BLaER1 treated with 17β-estradiol and CSF1 and Interleukin-3, amounts not matched to agents 10 nM and 100 nM (cell line): Measurements from ENCODE around the gene S100A8.
A peak's percentile ranks its signal among the peaks of the same experiment; 100 is the strongest.

ENCODE experiments used
- H3K27ac ChIP-seq, 11 experiments: shearing (Covaris generic); formaldehyde crosslinking; 2 replicates each; pipeline ENCODE4 v1.8.1; 2022
- H3K27me3 ChIP-seq, 11 experiments: shearing (Covaris generic); formaldehyde crosslinking; 2 replicates each; pipeline ENCODE4 v1.8.1; 2022
- H3K36me3 ChIP-seq, 11 experiments: shearing (Covaris generic); formaldehyde crosslinking; 2 replicates each; pipeline ENCODE4 v1.8.1; 2022
- H3K4me1 ChIP-seq, 10 experiments: shearing (Covaris generic); formaldehyde crosslinking; 2 replicates each; pipeline ENCODE4 v1.8.1; 2022
- H3K4me2 ChIP-seq, 11 experiments: shearing (Covaris generic); formaldehyde crosslinking; 2 replicates each; pipeline ENCODE4 v1.8.1; 2022
- H3K4me3 ChIP-seq, 10 experiments: shearing (Covaris generic); formaldehyde crosslinking; 2 replicates each; pipeline ENCODE4 v1.8.1; 2022
- H3K9ac ChIP-seq, 11 experiments: shearing (Covaris generic); formaldehyde crosslinking; 2 replicates each; pipeline ENCODE4 v1.8.1; 2022
- H3K9me3 ChIP-seq, 11 experiments: shearing (Covaris generic); formaldehyde crosslinking; replicated peaks in 1 of 11; 2 replicates each; pipeline ENCODE4 v1.8.1; 2022
- H4K20me1 ChIP-seq, 11 experiments: shearing (Covaris generic); formaldehyde crosslinking; 2 replicates each; pipeline ENCODE4 v1.8.1; 2022
- Cebpa-rat ChIP-seq, 11 experiments: shearing (Covaris generic); IDR thresholded peaks; 2 replicates each; pipeline ENCODE4 v1.8.1; 2022

S100A8 gene

DNA sequence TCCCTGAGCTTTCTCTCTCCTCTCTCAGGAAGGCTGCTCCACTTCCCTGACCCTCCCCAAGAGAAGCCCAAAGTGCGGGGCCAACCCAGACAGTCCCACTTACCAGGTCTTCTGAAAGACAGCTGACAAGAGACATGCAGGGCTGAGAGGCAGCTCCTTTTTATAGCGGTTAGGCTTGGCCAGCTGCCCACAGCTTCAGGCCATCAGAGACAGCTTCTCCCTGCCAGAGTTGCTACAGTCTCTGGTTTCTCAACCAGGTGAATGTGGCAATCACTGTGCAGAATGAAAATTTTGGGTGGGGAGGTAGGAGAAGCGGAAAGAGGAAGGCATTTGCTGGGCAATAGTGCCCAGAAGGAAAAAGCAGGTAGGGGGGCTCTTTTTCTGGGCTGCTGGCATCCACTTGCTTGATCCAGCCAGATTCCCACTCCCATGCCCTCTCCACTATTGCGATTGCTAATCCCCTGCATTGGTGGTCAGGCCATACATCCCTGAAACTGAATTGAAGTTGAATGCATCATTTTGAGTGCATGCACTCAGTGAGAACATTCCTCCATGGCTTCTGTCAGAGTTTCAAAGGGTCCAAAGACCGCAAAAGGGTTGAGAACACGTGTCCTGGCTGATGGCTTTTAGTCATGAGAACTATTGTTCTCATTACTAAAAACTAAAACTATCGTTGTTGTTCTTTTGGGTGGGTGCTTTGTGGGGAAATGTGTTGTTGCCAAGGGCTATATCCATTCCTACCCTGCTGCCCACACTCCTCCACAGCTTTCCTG, at the start of gene S100A8:
TSS of gene S100A8 (minus strand) at position 136 of the 773 bp plus-strand sequence. CDS start 538 bp downstream, outside the sequence.
- H3K4me2 ChIP-seq, result peak within 1 kb of the TSS in 9 of 11 experiments; percentile 26 to 95 (median 85); a peak in 18 of 22 replicates
- H3K27ac ChIP-seq, result peak within 1 kb of the TSS in 9 of 11 experiments; percentile 53 to 99 (median 97); a peak in 18 of 22 replicates
- peak within 1 kb of the TSS in 8 of 11 experiments; percentile 50 to 78 (median 70); a peak in 13 of 22 replicates for H3K9ac ChIP-seq
- H3K27me3 ChIP-seq, result no peaks in the 10 kb centered on the region
- no peaks in the 10 kb centered on the region for H4K20me1 ChIP-seq
- peaks cover 29 to 100% (median 86%) of the 10 kb centered on the region in 10 experiments for H3K4me1 ChIP-seq
- peak in 3 of 11 experiments; percentile 38 to 56 (median 43); a peak in 4 of 22 replicates for TF ChIP-seq Cebpa-rat (IDR thresholded peaks at IDR 0.05)
- H3K36me3 ChIP-seq, result no peaks in the 10 kb centered on the region; a peak in 1 of 22 replicates
- no peaks in the 10 kb centered on the region for H3K9me3 ChIP-seq
- H3K4me3 ChIP-seq, result peak within 1 kb of the TSS in 6 of 10 experiments; percentile 11 to 66 (median 46); a peak in 12 of 20 replicates

- H3K4me1 ChIP-seq, result peaks cover 9 to 24% (median 12%) of the 10 kb centered on the region in 10 experiments
These were observed 48.4 kb upstream of the S100A8 start for GRCh38 chr1:153439273-153439672.

DNA sequence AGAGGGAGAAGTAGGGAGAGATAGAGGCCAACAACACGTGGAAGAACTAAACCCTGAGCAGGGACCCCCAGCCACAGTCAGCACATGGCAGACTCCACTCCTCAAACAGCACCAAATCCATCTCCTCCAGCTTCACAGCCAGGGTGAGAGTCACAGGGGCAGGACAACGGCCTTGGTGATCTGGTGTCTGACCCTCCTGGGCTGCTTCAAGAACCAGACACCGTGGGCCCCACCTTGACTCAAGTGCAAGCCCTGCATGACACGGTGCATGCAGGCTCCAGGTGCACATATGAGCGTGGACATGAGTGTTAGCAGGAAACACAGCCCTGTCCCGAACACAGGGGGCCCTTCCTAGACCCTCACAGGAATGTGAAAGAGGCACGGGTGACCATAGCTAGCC, 47.7 kb upstream of the S100A8 start:
- no peak for TF ChIP-seq Cebpa-rat (IDR thresholded peaks at IDR 0.05)
- Histone ChIP-seq H3K9me3 (peaks cover 0 to 7% (median 6%) of the 10 kb centered on the region in 11 experiments; a peak in 12 of 22 replicates), H3K27me3 (no peaks in the 10 kb centered on the region)

More at GRCh38 chr1:153439273-153439672, 48.4 kb upstream of the S100A8 start:
- Histone ChIP-seq H3K27ac (no peak overlapping the region), H3K36me3 (no peaks in the 10 kb centered on the region), H3K9ac (no peak overlapping the region), H3K4me2 (no peak overlapping the region), H4K20me1 (no peaks in the 10 kb centered on the region), H3K27me3 (no peaks in the 10 kb centered on the region), H3K4me3 (no peak overlapping the region), H3K9me3 (peaks cover 0 to 8% (median 6%) of the 10 kb centered on the region in 11 experiments; a peak in 12 of 22 replicates)
- TF ChIP-seq Cebpa-rat (IDR thresholded peaks at IDR 0.05), result no peak

DNA sequence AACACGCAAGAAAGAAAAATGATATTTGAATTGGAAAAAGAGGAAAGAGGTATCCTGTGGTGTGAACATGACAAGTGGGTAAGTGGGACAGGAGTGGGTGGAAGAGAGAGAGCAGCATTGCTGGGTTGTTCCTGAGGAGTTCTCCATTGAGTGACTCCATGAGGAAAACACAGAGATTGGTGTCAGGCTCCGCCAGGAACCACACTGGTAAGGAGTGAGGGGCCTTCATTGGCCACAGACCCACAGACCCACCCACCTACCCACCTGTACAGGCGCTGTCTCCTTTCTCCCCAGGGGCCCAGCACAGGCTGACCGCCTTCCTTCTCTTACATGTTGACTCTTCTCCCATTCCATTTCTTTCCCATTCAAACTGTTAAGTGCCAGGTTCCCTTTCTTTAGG, 46.4 kb upstream of the S100A8 start:
- Histone ChIP-seq H3K27me3 (no peaks in the 10 kb centered on the region), H3K4me3 (no peak overlapping the region), H3K27ac (no peak overlapping the region), H3K9me3 (no peaks in the 10 kb centered on the region), H3K9ac (no peak overlapping the region), H4K20me1 (no peaks in the 10 kb centered on the region), H3K36me3 (no peaks in the 10 kb centered on the region), H3K4me2 (peak overlapping the region in 9 of 11 experiments; percentile 35 to 73 (median 48); a peak in 13 of 22 replicates), H3K4me1 (peaks cover 9 to 24% (median 12%) of the 10 kb centered on the region in 10 experiments)
- TF ChIP-seq Cebpa-rat (IDR thresholded peaks at IDR 0.05), result no peak

More for the DNA sequence above, 47.7 kb upstream of the S100A8 start:
- no peak overlapping the region for H3K4me2 ChIP-seq
- no peaks in the 10 kb centered on the region for H4K20me1 ChIP-seq
- no peak overlapping the region for H3K4me3 ChIP-seq
- no peak overlapping the region for H3K9ac ChIP-seq
- H3K27ac ChIP-seq, result no peak overlapping the region
- H3K4me1 ChIP-seq, result peaks cover 9 to 24% (median 12%) of the 10 kb centered on the region in 10 experiments
- H3K36me3 ChIP-seq, result no peaks in the 10 kb centered on the region

DNA sequence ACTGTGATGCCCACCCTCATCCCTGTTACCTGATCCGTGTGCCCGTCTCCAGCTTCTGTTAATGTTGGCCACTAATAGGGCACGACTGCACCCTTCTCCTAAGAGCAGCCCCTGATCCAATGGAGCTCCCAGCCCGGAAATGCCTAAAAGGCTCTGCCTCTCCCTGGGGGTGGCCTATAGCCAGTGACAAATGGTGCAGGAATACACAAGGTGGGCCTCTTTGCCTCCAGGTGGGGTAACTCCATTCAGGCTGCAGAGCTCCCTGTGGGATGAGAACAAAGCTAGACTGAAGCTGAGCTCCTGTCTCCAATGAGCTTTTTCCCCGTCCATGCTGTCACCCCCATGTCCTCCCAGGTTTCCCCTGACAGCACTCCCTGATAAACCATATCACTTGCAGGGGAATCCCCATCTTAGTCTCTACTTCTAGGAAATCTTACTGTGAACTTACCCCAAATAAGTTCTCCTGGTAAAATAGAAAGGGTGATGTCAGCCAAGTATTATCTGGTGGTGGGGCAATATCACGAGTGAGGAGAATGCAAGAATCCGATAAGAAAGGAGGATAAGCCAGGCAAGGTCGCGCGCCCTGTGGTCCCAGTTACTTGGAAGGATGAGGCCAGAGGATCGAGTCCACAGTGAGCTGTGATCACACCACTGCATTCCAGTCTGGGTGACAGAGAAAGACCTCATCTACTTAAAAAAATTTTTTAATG, 44.0 kb upstream of the S100A8 start:
- TF ChIP-seq Cebpa-rat (IDR thresholded peaks at IDR 0.05), result no peak
- H3K36me3 ChIP-seq, result no peaks in the 10 kb centered on the region
- H3K27ac ChIP-seq, result no peak overlapping the region
- peaks cover 6 to 15% (median 10%) of the 10 kb centered on the region in 10 experiments for H3K4me1 ChIP-seq
- no peak overlapping the region for H3K4me3 ChIP-seq
- H3K9ac ChIP-seq, result no peak overlapping the region
- H4K20me1 ChIP-seq, result no peaks in the 10 kb centered on the region
- H3K9me3 ChIP-seq, result no peaks in the 10 kb centered on the region
- no peaks in the 10 kb centered on the region for H3K27me3 ChIP-seq
- H3K4me2 ChIP-seq, result no peak overlapping the region

DNA sequence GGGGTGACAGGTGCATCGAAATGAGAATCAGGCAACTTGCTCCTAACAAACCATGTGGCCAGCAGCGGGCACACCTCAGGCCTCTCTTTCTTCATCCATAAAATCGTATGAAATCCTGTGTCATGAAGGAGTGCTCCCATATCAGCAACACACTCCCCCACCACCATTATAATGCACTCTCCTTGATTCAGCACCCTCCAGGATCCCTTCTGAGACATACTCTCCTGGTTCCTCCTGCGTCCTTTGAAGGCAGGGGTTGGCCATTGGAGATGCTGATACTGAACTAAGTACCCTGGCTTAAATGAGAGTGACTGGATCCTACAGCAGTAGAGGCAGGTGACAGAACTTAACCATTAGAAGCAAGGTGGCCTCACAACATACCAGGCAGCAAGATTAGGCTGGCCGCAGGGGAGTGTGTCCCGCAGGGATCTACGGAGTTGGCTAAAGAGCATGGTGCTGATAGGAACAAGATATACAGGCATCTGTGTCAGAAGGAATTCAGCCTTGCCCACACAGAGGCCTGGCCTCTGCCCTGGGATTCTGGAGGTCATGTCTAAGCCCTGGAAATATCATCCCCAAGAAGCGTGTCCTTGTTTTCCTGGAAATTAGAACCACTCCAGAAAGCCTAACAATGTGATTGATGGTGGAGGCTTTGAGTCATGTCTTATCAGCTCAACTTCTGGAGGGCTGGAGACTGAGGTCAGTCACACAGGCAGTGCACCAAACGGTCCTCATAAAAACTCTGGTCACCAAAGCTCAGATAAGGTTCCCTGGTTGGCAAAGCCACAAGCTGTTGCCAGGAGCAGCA, 42.2 kb upstream of the S100A8 start:
- H3K27me3 ChIP-seq, result no peaks in the 10 kb centered on the region
- no peak overlapping the region for H3K27ac ChIP-seq
- no peak overlapping the region for H3K4me2 ChIP-seq
- no peaks in the 10 kb centered on the region for H3K9me3 ChIP-seq
- no peak for TF ChIP-seq Cebpa-rat (IDR thresholded peaks at IDR 0.05)
- no peaks in the 10 kb centered on the region for H3K36me3 ChIP-seq
- no peak overlapping the region for H3K9ac ChIP-seq
- H3K4me3 ChIP-seq, result no peak overlapping the region
- peaks cover 6 to 15% (median 10%) of the 10 kb centered on the region in 10 experiments for H3K4me1 ChIP-seq
- no peaks in the 10 kb centered on the region for H4K20me1 ChIP-seq

- H3K4me1 ChIP-seq, result peaks cover 6 to 10% (median 7%) of the 10 kb centered on the region in 10 experiments
- no peak overlapping the region for H3K9ac ChIP-seq
- no peaks in the 10 kb centered on the region for H3K36me3 ChIP-seq
- no peaks in the 10 kb centered on the region for H3K9me3 ChIP-seq
- H4K20me1 ChIP-seq, result no peaks in the 10 kb centered on the region
- no peak overlapping the region for H3K4me2 ChIP-seq
- H3K4me3 ChIP-seq, result no peak overlapping the region
- H3K27me3 ChIP-seq, result no peaks in the 10 kb centered on the region
- TF ChIP-seq Cebpa-rat (IDR thresholded peaks at IDR 0.05), result no peak
- H3K27ac ChIP-seq, result no peak overlapping the region
These were observed 41.1 kb upstream of the S100A8 start for GRCh38 chr1:153431928-153432327.

DNA sequence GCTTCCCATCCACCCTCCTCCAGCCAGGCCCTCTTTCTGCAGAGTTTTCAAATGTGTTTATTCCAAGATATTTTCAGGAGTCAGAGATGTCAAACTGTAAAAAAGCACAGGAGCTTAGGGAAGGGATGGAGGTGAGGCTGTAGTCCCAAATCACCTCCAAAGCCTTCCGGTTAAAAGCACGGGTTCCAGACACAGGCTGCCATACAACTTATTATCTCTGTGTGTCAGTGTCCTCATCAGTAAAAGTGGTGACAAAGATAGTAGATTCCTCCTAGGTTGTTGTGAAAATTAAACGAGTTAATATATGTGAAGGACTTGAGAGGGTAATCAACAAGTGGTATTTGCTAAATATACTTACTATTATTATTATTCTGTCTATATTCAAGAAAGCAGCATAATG, 40.6 kb upstream of the S100A8 start:
- no peaks in the 10 kb centered on the region for H3K27me3 ChIP-seq
- no peaks in the 10 kb centered on the region for H3K9me3 ChIP-seq
- no peaks in the 10 kb centered on the region for H3K36me3 ChIP-seq
- H3K4me3 ChIP-seq, result no peak overlapping the region
- no peaks in the 10 kb centered on the region for H4K20me1 ChIP-seq
- H3K27ac ChIP-seq, result no peak overlapping the region
- no peak for TF ChIP-seq Cebpa-rat (IDR thresholded peaks at IDR 0.05)
- H3K9ac ChIP-seq, result no peak overlapping the region
- no peak overlapping the region for H3K4me2 ChIP-seq
- peaks cover 1 to 5% (median 2%) of the 10 kb centered on the region in 10 experiments for H3K4me1 ChIP-seq
